Measurements from ENCODE around the gene MUC16. TPM values are rescaled to one million over a fixed set of nuclear protein-coding genes. Genes with fewer than 3 reads are reported as not detected.

Gene MUC16
- polyA plus RNA-seq, 1 donor from 2014 or later: not detected

Other genes starting within 250 kb of the MUC16 start
- gene ZNF558, start 178.1 kb downstream of the MUC16 start, polyA plus RNA-seq: 7.9 TPM
- not detected for gene MBD3L1, start 178.0 kb downstream of the MUC16 start, polyA plus RNA-seq
- not detected for gene OR1M1, start 76.7 kb upstream of the MUC16 start, polyA plus RNA-seq
- not detected for gene OR7G2, start 97.1 kb upstream of the MUC16 start, polyA plus RNA-seq
- gene OR7G1, start 105.4 kb upstream of the MUC16 start, polyA plus RNA-seq: not detected
- gene OR7G3, start 116.5 kb upstream of the MUC16 start, polyA plus RNA-seq: not detected
- gene ZNF317, start 130.0 kb upstream of the MUC16 start, polyA plus RNA-seq: 51.6 TPM
- gene OR7D2, start 168.6 kb upstream of the MUC16 start, polyA plus RNA-seq: 0.43 TPM
- gene OR7D4, start 209.2 kb upstream of the MUC16 start, polyA plus RNA-seq: not detected
- gene OR7E24, start 240.5 kb upstream of the MUC16 start, polyA plus RNA-seq: not detected